NB4 (cell line): ENCODE data around the gene SKP1.

ENCODE experiments used
- MYC ChIP-seq: IDR thresholded peaks from 2 replicates; pipeline ENCODE4 v1.6.1; 2011; ENCODE audit warnings: low read depth, low read length
- POLR2A ChIP-seq: IDR thresholded peaks from 2 replicates; pipeline ENCODE4 v1.6.1; 2011; ENCODE audit warnings: mild to moderate bottlenecking; ENCODE audit not compliant: insufficient read length; ENCODE audit errors: extremely low read depth
- TF ChIP-seq, protein P1 (sequence below): IDR thresholded peaks from one replicate; pipeline ENCODE4 v1.5.1; 2012; ENCODE audit warnings: low read depth, low read length
- TF ChIP-seq, protein P2 (sequence below): IDR thresholded peaks from 2 replicates; pipeline ENCODE4 v1.6.1; 2011; ENCODE audit warnings: low read depth, low read length

DNA sequence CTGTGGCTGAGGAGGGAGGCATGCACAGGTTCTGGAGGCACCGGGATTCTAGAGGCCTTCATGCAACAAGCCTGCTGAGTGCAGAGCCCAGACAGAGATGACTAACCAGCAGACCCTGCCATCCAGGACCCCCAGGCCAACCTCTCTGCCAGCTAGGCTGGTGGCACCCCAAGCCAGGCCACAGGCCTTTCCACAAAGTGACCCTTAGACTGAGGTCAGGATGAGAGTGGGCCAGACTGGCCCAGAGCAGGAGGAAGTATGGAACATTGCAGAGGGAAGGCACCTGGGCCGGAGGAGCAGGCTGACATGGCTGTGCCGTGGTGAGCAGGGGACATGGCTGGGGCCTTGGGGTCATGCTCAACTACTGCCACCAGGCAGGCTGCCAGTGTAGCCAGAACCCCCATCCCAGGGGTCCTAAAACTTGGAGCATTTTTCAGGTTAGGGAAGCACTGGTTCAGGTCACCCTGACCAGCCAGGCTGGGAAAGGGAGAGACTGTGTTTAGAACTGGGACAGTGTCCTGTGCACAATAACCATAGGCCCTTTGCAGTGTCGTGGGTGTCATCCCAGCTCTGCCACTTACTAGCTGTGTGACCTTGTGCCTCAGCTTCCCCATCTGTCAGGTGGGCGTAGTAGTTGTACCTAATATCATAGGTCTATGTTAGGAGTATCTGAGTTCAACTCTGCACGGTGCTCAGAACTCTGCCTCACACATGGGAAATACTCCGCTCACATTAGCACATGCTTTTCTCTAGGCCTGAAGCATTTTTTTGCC is 45.0 kb downstream of the SKP1 start:
- TF ChIP-seq, protein P1, sequence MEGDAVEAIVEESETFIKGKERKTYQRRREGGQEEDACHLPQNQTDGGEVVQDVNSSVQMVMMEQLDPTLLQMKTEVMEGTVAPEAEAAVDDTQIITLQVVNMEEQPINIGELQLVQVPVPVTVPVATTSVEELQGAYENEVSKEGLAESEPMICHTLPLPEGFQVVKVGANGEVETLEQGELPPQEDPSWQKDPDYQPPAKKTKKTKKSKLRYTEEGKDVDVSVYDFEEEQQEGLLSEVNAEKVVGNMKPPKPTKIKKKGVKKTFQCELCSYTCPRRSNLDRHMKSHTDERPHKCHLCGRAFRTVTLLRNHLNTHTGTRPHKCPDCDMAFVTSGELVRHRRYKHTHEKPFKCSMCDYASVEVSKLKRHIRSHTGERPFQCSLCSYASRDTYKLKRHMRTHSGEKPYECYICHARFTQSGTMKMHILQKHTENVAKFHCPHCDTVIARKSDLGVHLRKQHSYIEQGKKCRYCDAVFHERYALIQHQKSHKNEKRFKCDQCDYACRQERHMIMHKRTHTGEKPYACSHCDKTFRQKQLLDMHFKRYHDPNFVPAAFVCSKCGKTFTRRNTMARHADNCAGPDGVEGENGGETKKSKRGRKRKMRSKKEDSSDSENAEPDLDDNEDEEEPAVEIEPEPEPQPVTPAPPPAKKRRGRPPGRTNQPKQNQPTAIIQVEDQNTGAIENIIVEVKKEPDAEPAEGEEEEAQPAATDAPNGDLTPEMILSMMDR = no peak
- TF ChIP-seq POLR2A (no peak), MYC (no peak)
- TF ChIP-seq, protein P2, sequence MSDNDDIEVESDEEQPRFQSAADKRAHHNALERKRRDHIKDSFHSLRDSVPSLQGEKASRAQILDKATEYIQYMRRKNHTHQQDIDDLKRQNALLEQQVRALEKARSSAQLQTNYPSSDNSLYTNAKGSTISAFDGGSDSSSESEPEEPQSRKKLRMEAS = no peak
